BLaER1 treated with 17β-estradiol and CSF1 and Interleukin-3, amounts not matched to agents 10 nM and 100 nM (cell line): ENCODE results near the gene MRAP2.
A peak's percentile ranks its signal among the peaks of the same experiment; 100 is the strongest.
"Not testable (repeated sequence)": the region's sequence is repeated elsewhere in the genome, so short reads cannot be mapped to it uniquely, and the experiment has no call there.

ENCODE experiments used
- H3K27ac ChIP-seq, 11 experiments: shearing (Covaris generic); formaldehyde crosslinking; 2 replicates each; pipeline ENCODE4 v1.8.1; 2022
- H3K27me3 ChIP-seq, 11 experiments: shearing (Covaris generic); formaldehyde crosslinking; 2 replicates each; pipeline ENCODE4 v1.8.1; 2022
- H3K36me3 ChIP-seq, 11 experiments: shearing (Covaris generic); formaldehyde crosslinking; 2 replicates each; pipeline ENCODE4 v1.8.1; 2022
- H3K4me1 ChIP-seq, 10 experiments: shearing (Covaris generic); formaldehyde crosslinking; 2 replicates each; pipeline ENCODE4 v1.8.1; 2022
- H3K4me2 ChIP-seq, 11 experiments: shearing (Covaris generic); formaldehyde crosslinking; 2 replicates each; pipeline ENCODE4 v1.8.1; 2022
- H3K4me3 ChIP-seq, 10 experiments: shearing (Covaris generic); formaldehyde crosslinking; 2 replicates each; pipeline ENCODE4 v1.8.1; 2022
- H3K9ac ChIP-seq, 11 experiments: shearing (Covaris generic); formaldehyde crosslinking; 2 replicates each; pipeline ENCODE4 v1.8.1; 2022
- H3K9me3 ChIP-seq, 11 experiments: shearing (Covaris generic); formaldehyde crosslinking; replicated peaks in 1 of 11; 2 replicates each; pipeline ENCODE4 v1.8.1; 2022
- H4K20me1 ChIP-seq, 11 experiments: shearing (Covaris generic); formaldehyde crosslinking; 2 replicates each; pipeline ENCODE4 v1.8.1; 2022
- Cebpa-rat ChIP-seq, 11 experiments: shearing (Covaris generic); IDR thresholded peaks; 2 replicates each; pipeline ENCODE4 v1.8.1; 2022

MRAP2 gene

DNA sequence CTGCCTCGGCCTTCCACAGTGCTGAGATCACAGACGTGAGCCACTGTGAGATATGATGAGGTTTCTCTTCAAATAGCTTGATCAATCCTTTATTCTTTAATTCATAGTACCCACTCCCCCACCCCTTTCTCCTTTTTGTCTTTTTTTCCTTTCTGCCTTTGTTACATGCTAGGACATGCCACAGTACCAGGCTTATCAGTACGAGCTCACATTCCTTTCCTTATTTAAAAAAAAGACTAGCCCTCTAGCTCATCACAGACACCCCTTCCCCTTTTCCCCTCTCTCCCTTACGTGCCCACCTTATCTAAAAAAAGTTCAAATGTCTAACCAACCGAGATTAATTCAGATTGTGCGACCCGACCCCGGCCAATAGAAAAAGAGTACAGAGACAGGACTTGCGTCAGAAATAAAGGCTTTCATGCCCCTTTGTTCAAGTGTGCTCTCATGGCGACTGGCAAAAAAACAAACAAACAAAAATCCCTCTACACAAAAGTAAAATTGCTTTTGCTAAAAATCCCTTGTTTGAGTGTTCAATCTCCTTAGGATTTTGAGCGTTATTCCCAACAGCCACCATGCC, 49.2 kb downstream of the MRAP2 start:
- Histone ChIP-seq H3K9ac (no peak overlapping the region), H4K20me1 (no peaks in the 10 kb centered on the region), H3K4me2 (no peak overlapping the region), H3K27ac (no peak overlapping the region), H3K4me3 (no peak overlapping the region), H3K36me3 (no peaks in the 10 kb centered on the region), H3K4me1 (no peaks in the 10 kb centered on the region), H3K27me3 (no peaks in the 10 kb centered on the region), H3K9me3 (no peaks in the 10 kb centered on the region)
- TF ChIP-seq Cebpa-rat (IDR thresholded peaks at IDR 0.05) = no peak

DNA sequence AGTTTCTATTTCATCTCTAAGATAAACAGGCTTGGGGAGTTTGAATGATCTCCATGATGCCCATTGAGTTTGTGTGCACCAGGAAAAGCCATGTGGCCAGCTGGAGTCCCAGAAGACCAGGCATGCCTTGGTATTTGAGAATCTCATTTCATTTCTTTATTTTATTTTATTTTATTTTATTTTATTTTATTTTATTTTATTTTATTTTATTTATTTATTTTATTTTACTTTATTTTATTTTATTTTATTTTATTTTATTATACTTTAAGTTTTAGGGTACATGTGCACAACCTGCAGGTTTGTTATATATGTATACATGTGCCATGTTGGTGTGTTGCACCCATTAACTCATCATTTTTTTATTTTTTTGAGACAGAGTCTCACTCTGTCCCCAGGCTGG, 51.1 kb downstream of the MRAP2 start:
- not testable (repeated sequence) for H3K36me3 ChIP-seq, H3K9ac ChIP-seq, H4K20me1 ChIP-seq, H3K4me1 ChIP-seq, H3K4me2 ChIP-seq, H3K27ac ChIP-seq, H3K4me3 ChIP-seq, H3K9me3 ChIP-seq, H3K27me3 ChIP-seq

DNA sequence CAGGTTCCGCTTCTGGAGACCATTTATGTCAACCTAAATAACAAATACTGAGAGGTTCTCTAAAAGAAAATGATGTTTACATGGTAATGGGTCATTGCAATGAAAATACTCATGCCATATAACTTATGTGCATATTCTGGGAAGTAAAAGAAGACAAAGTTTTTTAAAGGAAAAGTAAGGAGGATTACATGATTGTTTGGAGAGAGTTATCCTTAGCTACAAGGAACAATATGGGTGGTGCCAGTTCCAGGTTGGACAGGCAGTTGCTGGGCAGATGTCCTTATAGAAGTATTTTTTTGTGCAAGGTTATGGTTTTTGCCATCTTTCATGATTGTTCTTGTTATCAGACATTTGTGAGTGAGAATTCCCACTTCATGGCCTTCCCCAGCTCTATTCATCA, 52.5 kb downstream of the MRAP2 start:
- no peaks in the 10 kb centered on the region for H4K20me1 ChIP-seq
- no peaks in the 10 kb centered on the region for H3K36me3 ChIP-seq
- no peak overlapping the region for H3K4me3 ChIP-seq
- no peak overlapping the region for H3K9ac ChIP-seq
- no peak overlapping the region for H3K4me2 ChIP-seq
- H3K4me1 ChIP-seq = no peaks in the 10 kb centered on the region
- H3K27me3 ChIP-seq = no peaks in the 10 kb centered on the region
- H3K9me3 ChIP-seq = no peaks in the 10 kb centered on the region
- no peak overlapping the region for H3K27ac ChIP-seq
- no peak for TF ChIP-seq Cebpa-rat (IDR thresholded peaks at IDR 0.05)

DNA sequence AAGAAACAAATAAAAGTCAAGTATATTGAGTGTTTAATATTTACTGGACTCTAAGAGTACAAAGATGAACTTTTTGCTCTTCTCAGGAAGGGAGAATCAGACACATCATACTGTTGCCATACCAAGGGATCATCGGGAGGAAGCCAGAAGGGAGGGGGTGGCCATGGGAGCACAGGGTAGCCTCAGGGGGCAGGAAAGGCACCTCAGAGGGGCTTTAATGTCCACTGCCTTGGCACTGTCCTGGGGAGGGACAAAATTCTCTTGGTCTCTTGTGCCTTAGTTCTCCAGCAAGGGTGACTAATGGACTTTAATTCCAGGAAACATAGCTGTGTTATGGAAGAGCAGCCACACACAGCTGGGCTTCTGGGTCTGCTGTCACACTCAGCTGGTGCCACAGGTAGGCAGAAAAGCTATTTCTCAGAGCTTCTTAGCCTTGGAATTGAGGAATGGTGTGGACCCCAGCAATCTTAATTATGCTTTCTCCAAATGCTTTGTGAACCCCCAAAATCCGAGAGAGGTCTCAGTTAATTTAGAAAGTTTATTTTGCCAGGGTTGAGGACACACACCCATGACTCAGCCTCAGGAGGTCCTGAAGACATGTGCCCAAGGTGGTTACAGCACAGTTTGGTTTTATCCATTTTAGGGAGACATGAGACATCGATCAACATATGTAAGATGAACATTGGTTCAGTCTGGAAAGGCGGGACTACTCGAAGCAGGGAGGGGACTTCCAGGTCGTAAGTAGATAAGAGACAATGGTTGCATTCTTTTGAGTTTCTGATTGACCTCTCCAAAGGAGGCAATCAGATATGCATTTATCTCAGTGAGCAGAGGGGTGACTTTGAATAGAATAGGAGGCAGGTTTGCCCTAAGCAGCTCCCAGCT, 53.2 kb downstream of the MRAP2 start:
- no peaks in the 10 kb centered on the region for H3K4me1 ChIP-seq
- no peak for TF ChIP-seq Cebpa-rat (IDR thresholded peaks at IDR 0.05)
- no peak overlapping the region for H3K4me2 ChIP-seq
- H3K9me3 ChIP-seq = no peaks in the 10 kb centered on the region
- H3K27ac ChIP-seq = no peak overlapping the region
- H4K20me1 ChIP-seq = no peaks in the 10 kb centered on the region
- no peaks in the 10 kb centered on the region for H3K27me3 ChIP-seq
- H3K9ac ChIP-seq = no peak overlapping the region
- no peaks in the 10 kb centered on the region for H3K36me3 ChIP-seq
- no peak overlapping the region for H3K4me3 ChIP-seq

DNA sequence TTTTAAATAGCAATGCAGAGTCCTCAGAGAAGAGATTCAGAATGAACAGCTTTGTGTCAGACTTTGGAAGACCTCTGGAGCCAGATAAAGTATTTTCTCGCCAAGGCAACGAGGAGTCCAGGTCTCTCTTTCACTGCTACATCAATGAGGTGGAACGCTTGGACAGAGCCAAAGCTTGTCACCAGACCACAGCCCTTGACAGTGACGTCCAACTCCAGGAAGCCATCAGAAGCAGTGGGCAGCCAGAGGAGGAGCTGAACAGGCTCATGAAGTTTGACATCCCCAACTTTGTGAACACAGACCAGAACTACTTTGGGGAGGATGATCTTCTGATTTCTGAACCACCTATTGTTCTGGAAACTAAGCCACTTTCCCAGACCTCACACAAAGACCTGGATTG, 55.5 kb downstream of the MRAP2 start:
- no peaks in the 10 kb centered on the region for H4K20me1 ChIP-seq
- H3K9me3 ChIP-seq = no peaks in the 10 kb centered on the region
- no peaks in the 10 kb centered on the region for H3K36me3 ChIP-seq
- no peaks in the 10 kb centered on the region for H3K27me3 ChIP-seq
- H3K4me3 ChIP-seq = no peak overlapping the region
- 0 out of 20 replicates have a peak, but pooled peaks cover 0 to 2% (median 0%) of the 10 kb centered on the region in 10 experiments for H3K4me1 ChIP-seq
- H3K27ac ChIP-seq = no peak overlapping the region
- TF ChIP-seq Cebpa-rat (IDR thresholded peaks at IDR 0.05) = no peak
- H3K4me2 ChIP-seq = no peak overlapping the region
- H3K9ac ChIP-seq = no peak overlapping the region

DNA sequence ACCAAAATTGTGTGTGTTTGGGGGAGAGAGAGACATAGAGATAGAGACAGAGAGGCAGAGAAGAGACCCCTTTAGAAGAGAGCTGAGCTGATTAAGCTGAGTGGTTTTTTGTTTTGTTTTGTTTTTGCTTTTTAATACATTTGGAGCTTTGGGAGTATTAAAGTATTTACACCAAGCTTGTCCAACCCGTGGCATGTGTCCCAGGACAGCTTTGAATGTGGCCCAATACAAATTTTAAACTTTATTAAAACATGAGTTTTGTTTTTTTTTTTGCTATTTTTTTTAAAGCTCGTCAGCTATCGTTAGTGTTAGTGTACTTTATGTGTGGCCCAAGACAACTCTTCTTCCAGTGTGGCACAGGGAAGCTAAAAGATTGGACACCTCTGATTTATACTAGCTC, 56.0 kb downstream of the MRAP2 start:
- Histone ChIP-seq H3K9me3 (no peaks in the 10 kb centered on the region; a peak in 1 of 22 replicates), H3K4me2 (no peak overlapping the region), H4K20me1 (no peaks in the 10 kb centered on the region), H3K27me3 (no peaks in the 10 kb centered on the region), H3K9ac (no peak overlapping the region), H3K27ac (no peak overlapping the region), H3K36me3 (no peaks in the 10 kb centered on the region), H3K4me1 (0 out of 20 replicates have a peak, but pooled peaks cover 0 to 7% (median 0%) of the 10 kb centered on the region in 10 experiments), H3K4me3 (no peak overlapping the region)
- TF ChIP-seq Cebpa-rat (IDR thresholded peaks at IDR 0.05) = no peak

DNA sequence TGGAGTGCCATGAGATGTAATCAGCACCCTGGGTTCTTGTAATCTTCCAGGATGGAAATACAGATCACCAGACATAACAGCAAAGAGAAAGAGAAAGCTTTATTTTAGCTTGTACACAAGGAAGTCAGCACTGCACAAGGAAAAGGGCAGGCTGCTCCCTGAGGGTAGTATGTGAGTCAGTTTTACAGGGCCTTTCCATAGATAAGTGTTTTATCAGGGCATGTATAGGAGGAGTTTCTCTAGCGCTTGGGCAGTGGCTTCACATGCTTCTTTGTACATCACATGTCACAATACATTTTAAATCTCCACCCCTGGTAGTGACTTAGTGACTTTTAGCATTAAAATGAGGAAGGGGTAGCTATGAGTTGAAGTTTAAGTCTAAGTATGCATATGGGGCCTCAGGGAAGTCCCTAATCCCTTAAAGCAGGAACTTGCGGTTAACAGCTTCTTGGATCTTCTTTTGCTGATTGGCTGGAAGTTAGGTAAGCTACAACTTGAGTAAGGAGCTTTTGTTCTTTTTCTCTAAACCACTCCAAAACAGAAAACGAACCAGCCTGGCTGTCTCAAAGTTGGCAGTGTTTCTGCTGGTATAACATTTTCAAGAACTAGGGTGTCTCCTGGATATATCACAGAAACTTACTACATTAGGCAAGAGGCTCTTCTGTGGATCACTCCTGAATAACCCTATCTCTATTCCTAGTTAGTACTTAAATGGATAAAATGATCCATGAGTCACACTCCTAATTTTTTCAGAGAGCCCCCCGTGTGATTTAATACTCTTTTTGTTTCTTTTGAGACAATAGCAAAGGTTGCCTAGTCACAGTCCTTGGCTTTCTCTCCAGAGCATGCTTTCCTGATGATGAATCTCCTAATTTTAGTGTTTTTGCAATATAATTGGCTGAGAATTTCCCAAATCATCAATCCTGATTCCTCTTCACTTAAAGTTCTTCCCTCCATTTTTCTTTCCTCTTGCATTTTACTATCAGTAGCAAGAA, 60.2 kb downstream of the MRAP2 start:
- TF ChIP-seq Cebpa-rat (IDR thresholded peaks at IDR 0.05) = no peak
- 0 out of 22 replicates have a peak overlapping the region, but pooled peaks of 1 of the 11 experiments have one; percentile 17 for H3K4me2 ChIP-seq
- H3K9ac ChIP-seq = no peak overlapping the region
- no peaks in the 10 kb centered on the region for H3K27me3 ChIP-seq
- H3K4me3 ChIP-seq = no peak overlapping the region
- H3K9me3 ChIP-seq = no peaks in the 10 kb centered on the region; a peak in 1 of 22 replicates
- no peaks in the 10 kb centered on the region for H3K36me3 ChIP-seq
- H3K4me1 ChIP-seq = 0 out of 20 replicates have a peak, but pooled peaks cover 0 to 7% (median 0%) of the 10 kb centered on the region in 10 experiments
- H4K20me1 ChIP-seq = no peaks in the 10 kb centered on the region
- peak overlapping the region in 2 of 11 experiments; percentile 11 to 46; a peak in 3 of 22 replicates for H3K27ac ChIP-seq

DNA sequence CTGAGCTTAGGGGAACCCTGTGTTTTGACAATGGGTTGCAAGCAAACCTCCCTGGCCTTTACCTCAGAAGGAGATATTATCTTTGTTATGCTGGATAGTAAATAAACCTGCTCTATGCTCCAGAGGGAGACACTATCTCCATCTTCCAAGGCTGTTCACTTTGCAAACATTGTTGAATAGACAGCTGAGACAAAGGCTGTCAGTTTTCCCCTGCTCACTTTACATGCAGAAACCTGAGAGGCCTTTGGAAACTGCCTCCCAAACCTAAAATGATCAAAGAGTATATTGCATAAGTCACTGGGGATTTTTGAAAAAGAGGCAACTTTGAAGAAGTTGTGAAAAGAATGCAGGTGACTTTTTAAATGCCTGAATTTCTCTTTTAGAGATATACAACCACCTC, 61.6 kb downstream of the MRAP2 start:
- no peaks in the 10 kb centered on the region for H3K27me3 ChIP-seq
- no peak overlapping the region for H3K4me3 ChIP-seq
- 0 out of 20 replicates have a peak, but pooled peaks cover 0 to 7% (median 0%) of the 10 kb centered on the region in 10 experiments for H3K4me1 ChIP-seq
- no peak for TF ChIP-seq Cebpa-rat (IDR thresholded peaks at IDR 0.05)
- no peaks in the 10 kb centered on the region for H4K20me1 ChIP-seq
- no peak overlapping the region for H3K4me2 ChIP-seq
- H3K27ac ChIP-seq = no peak overlapping the region
- no peaks in the 10 kb centered on the region for H3K36me3 ChIP-seq
- no peak overlapping the region for H3K9ac ChIP-seq
- no peaks in the 10 kb centered on the region; a peak in 1 of 22 replicates for H3K9me3 ChIP-seq

DNA sequence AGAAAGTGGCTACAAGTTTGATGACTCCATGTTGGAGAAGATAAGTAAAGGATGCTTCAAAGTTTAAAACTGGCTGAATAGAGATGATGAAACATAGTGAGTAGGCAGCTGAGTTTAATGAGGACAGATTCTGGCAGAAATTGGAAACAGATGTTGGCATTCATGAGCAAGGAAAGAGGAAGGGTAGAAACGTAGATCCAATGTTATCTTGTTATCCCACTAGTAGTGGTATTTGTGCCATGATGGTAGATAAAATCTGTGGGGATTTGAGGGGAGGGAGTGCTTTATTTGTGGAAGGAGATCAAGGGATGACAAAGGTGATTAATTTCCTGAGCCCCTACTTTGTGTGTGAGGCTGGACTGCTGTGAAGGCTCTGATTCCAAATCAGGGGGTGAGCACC, 69.5 kb downstream of the MRAP2 start:
- TF ChIP-seq Cebpa-rat (IDR thresholded peaks at IDR 0.05) = no peak
- H3K9me3 ChIP-seq = peaks cover 0 to 8% (median 0%) of the 10 kb centered on the region in 11 experiments; a peak in 7 of 22 replicates

DNA sequence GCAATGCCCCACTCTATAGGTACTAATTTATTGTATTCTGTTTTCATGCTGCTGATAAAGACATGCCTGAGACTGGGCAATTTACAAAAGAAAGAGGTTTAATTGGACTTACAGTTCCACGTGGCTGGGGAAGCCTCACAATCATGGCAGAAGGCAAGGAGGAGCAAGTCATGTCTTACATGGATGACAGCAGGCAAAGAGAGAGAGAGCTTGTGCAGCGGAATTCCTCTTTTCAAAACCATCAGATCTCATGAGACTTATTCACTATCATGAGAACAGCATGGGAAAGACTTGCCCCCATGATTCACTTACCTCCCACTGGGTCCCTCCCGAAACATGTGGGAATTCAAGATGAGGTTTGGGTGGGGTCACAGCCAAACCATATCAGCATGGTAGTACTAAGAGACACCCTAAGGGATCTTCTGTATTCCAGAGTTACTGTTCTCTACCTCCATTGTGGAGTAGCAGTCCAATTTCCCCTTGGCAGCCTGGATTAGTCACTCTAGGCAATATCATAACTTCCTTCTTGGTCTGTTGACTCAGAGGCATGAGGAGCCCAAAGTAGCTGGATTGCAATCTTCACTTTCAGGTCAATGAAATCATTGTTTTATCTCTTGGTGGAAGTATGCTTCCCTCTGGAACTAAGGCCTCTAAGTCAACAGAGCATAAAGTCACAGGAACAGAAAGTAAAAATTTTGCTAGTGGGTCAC, 71.8 kb downstream of the MRAP2 start:
- H3K9ac ChIP-seq, H4K20me1 ChIP-seq, H3K27me3 ChIP-seq, H3K4me3 ChIP-seq, H3K36me3 ChIP-seq, H3K9me3 ChIP-seq, H3K4me1 ChIP-seq: not testable (repeated sequence)
- Histone ChIP-seq H3K27ac (peak overlapping the region in 2 of 11 experiments; percentile 46 to 54; a peak in 4 of 22 replicates), H3K4me2 (peak overlapping the region in 1 of 11 experiments; percentile 47; a peak in 3 of 22 replicates)

More for the DNA sequence above, 69.5 kb downstream of the MRAP2 start:
- Histone ChIP-seq H3K36me3 (no peaks in the 10 kb centered on the region), H4K20me1 (no peaks in the 10 kb centered on the region), H3K9ac (no peak overlapping the region), H3K4me2 (no peak overlapping the region), H3K27ac (no peak overlapping the region), H3K27me3 (no peaks in the 10 kb centered on the region), H3K4me1 (peaks cover 0 to 9% (median 0%) of the 10 kb centered on the region in 10 experiments; a peak in 3 of 20 replicates), H3K4me3 (no peak overlapping the region)
